SK-N-SH treated with all-trans-retinoic acid at 6 μM for 48 hours (cell line): Measurements from ENCODE around the gene TBC1D2.

Experiments used
- ATAC-seq: fragments of 200-7000 bp; cut with Tn5 transposase; 3 replicates; pipeline ENCODE4 v1.9.1; 2020; ENCODE audit warnings: mild to moderate bottlenecking, moderate library complexity
- ARNTL ChIP-seq: fragments of 450-650 bp; formaldehyde crosslinking; IDR thresholded peaks from 2 replicates; pipeline ENCODE4 v1.5.0; 2020; ENCODE audit warnings: low read depth, mild to moderate bottlenecking, moderate library complexity, borderline replicate concordance
- BACH2 ChIP-seq: fragments of 250-450 bp; sonication (Bioruptor Pico); IDR thresholded peaks from 2 replicates; pipeline ENCODE4 v1.9.0; 2021; ENCODE audit warnings: mild to moderate bottlenecking, borderline replicate concordance
- CREB5 ChIP-seq: fragments of 250-450 bp; sonication (Bioruptor Pico); IDR thresholded peaks from 2 replicates; pipeline ENCODE4 v1.5.1; 2020; ENCODE audit warnings: low read depth, mild to moderate bottlenecking, moderate library complexity
- CSDC2 ChIP-seq: fragments of 250-450 bp; sonication (Bioruptor Pico); IDR thresholded peaks from 2 replicates; pipeline ENCODE4 v1.5.0; 2020; ENCODE audit warnings: mild to moderate bottlenecking, moderate library complexity
- CSRNP3 ChIP-seq: fragments of 250-450 bp; sonication (Bioruptor Pico); IDR thresholded peaks from 2 replicates; pipeline ENCODE4 v1.5.1; 2021; ENCODE audit warnings: mild to moderate bottlenecking, moderate library complexity
- GLIS3 ChIP-seq: fragments of 250-450 bp; sonication (Bioruptor Pico); IDR thresholded peaks from 2 replicates; pipeline ENCODE4 v1.5.0; 2020; ENCODE audit warnings: mild to moderate bottlenecking, moderate library complexity
- ISL1 ChIP-seq: fragments of 250-450 bp; sonication (Bioruptor Pico); IDR thresholded peaks from 2 replicates; pipeline ENCODE4 v2.1.2; 2022; ENCODE audit warnings: mild to moderate bottlenecking, moderate library complexity
- OSR1 ChIP-seq: fragments of 250-450 bp; sonication (Bioruptor Pico); IDR thresholded peaks from 2 replicates; pipeline ENCODE4 v1.8.0; 2022; ENCODE audit warnings: moderate library complexity, mild to moderate bottlenecking, inconsistent platforms
- PATZ1 ChIP-seq: fragments of 250-450 bp; sonication (Bioruptor Pico); IDR thresholded peaks from 2 replicates; pipeline ENCODE4 v1.8.0; 2020; ENCODE audit warnings: mild to moderate bottlenecking, moderate library complexity, borderline replicate concordance
- RARB ChIP-seq: fragments of 250-450 bp; sonication (Bioruptor Pico); IDR thresholded peaks from 2 replicates; pipeline ENCODE4 v1.8.0; 2021; ENCODE audit warnings: mild to moderate bottlenecking, moderate library complexity
- SNAI2 ChIP-seq: fragments of 250-450 bp; sonication (Bioruptor Pico); IDR thresholded peaks from 2 replicates; pipeline ENCODE4 v1.5.0; 2020; ENCODE audit warnings: mild to moderate bottlenecking, moderate library complexity
- TCF4 ChIP-seq: fragments of 250-450 bp; sonication (Bioruptor Pico); IDR thresholded peaks from 2 replicates; pipeline ENCODE4 v1.8.0; 2021; ENCODE audit warnings: mild to moderate bottlenecking, moderate library complexity, borderline replicate concordance
- TOX ChIP-seq: fragments of 250-450 bp; sonication (Bioruptor Pico); IDR thresholded peaks from 2 replicates; pipeline ENCODE4 v1.8.0; 2021; ENCODE audit warnings: mild to moderate bottlenecking, moderate library complexity, borderline replicate concordance
- TSHZ2 ChIP-seq: fragments of 250-450 bp; sonication (Bioruptor Pico); IDR thresholded peaks from 2 replicates; pipeline ENCODE4 v1.5.0; 2020; ENCODE audit warnings: mild to moderate bottlenecking, moderate library complexity
- ZC3H10 ChIP-seq: fragments of 250-450 bp; sonication (Bioruptor Pico); IDR thresholded peaks from 2 replicates; pipeline ENCODE4 v1.5.1; 2021; ENCODE audit warnings: mild to moderate bottlenecking, moderate library complexity
- ZFP3 ChIP-seq: fragments of 250-450 bp; sonication (Bioruptor Pico); IDR thresholded peaks from 2 replicates; pipeline ENCODE4 v1.5.0; 2020; ENCODE audit warnings: mild to moderate bottlenecking, moderate library complexity
- ZFP30 ChIP-seq: fragments of 450-650 bp; formaldehyde crosslinking; IDR thresholded peaks from 2 replicates; pipeline ENCODE4 v1.5.0; 2022; ENCODE audit warnings: mild to moderate bottlenecking, moderate library complexity
- ZNF565 ChIP-seq: fragments of 450-650 bp; formaldehyde crosslinking; conservative IDR thresholded peaks from 2 replicates; pipeline ENCODE4 v1.5.0; 2020; ENCODE audit warnings: low read depth, mild to moderate bottlenecking, moderate library complexity
- ZNF70 ChIP-seq: fragments of 450-650 bp; formaldehyde crosslinking; IDR thresholded peaks from 2 replicates; pipeline ENCODE4 v1.5.0; 2020; ENCODE audit warnings: mild to moderate bottlenecking, moderate library complexity
- ZNF8 ChIP-seq: fragments of 450-650 bp; formaldehyde crosslinking; IDR thresholded peaks from 2 replicates; pipeline ENCODE4 v1.5.0; 2020; ENCODE audit warnings: mild to moderate bottlenecking, moderate library complexity

Gene TBC1D2

GRCh38 chr9:98204692-98205091 lies 50.8 kb downstream of the TBC1D2 start (continued):
- no peak for TF ChIP-seq CREB5 (CRISPR knock-in tag)
- TF ChIP-seq ZFP3 (CRISPR knock-in tag), result no peak
- TF ChIP-seq ARNTL, result no peak
- no peak for TF ChIP-seq ISL1 (CRISPR knock-in tag)

- no peak for ATAC-seq
- no peak for TF ChIP-seq ZNF70 (CRISPR knock-in tag)
- TF ChIP-seq ZNF8 (CRISPR knock-in tag), result no peak
- TF ChIP-seq TSHZ2 (CRISPR knock-in tag), result no peak
- TF ChIP-seq CSDC2 (CRISPR knock-in tag), result no peak
- no peak for TF ChIP-seq ZC3H10 (CRISPR knock-in tag)
- TF ChIP-seq ARNTL, result no peak
- TF ChIP-seq CREB5 (CRISPR knock-in tag), result no peak
- no peak for TF ChIP-seq ISL1 (CRISPR knock-in tag)
- TF ChIP-seq CSRNP3 (CRISPR knock-in tag), result no peak
- TF ChIP-seq TCF4 (CRISPR knock-in tag), result no peak
- TF ChIP-seq SNAI2 (CRISPR knock-in tag), result no peak
- TF ChIP-seq RARB (CRISPR knock-in tag), result no peak
Measured at GRCh38 chr9:98203153-98203552, 52.3 kb downstream of the TBC1D2 start.

GRCh38 chr9:98202252-98202651 lies 53.2 kb downstream of the TBC1D2 start:
- no peak for ATAC-seq
- TF ChIP-seq TOX (CRISPR knock-in tag) (no peak), BACH2 (CRISPR knock-in tag) (no peak), PATZ1 (CRISPR knock-in tag) (no peak), SNAI2 (CRISPR knock-in tag) (no peak), ZNF565 (CRISPR knock-in tag) (no peak), ZNF70 (CRISPR knock-in tag) (no peak), OSR1 (CRISPR knock-in tag) (no peak), ZFP30 (CRISPR knock-in tag) (no peak), CREB5 (CRISPR knock-in tag) (no peak), ARNTL (no peak), GLIS3 (CRISPR knock-in tag) (no peak), CSRNP3 (CRISPR knock-in tag) (no peak), ZNF8 (CRISPR knock-in tag) (no peak), ZC3H10 (CRISPR knock-in tag) (no peak), TSHZ2 (CRISPR knock-in tag) (no peak), TCF4 (CRISPR knock-in tag) (no peak)
